K562 treated with DMSO at 1 percent for 24 hours (cell line): Measurements from ENCODE around the gene TLX2. TPM values are rescaled to one million over a fixed set of nuclear protein-coding genes. Genes with fewer than 3 reads are reported as not detected.

Experiments used
- total RNA-seq: library from RNA; unstranded; fragments of 300-600 nt; gene quantifications from 2 replicates; pipeline ENCODE4 v1.2.3, GENCODE V29; 2022; ENCODE audit warnings: low read depth; ENCODE audit not compliant: insufficient read depth

The TLX2 gene
- total RNA-seq: 0.24 TPM in 1 of 2 replicates, not detected in the other

DNA sequence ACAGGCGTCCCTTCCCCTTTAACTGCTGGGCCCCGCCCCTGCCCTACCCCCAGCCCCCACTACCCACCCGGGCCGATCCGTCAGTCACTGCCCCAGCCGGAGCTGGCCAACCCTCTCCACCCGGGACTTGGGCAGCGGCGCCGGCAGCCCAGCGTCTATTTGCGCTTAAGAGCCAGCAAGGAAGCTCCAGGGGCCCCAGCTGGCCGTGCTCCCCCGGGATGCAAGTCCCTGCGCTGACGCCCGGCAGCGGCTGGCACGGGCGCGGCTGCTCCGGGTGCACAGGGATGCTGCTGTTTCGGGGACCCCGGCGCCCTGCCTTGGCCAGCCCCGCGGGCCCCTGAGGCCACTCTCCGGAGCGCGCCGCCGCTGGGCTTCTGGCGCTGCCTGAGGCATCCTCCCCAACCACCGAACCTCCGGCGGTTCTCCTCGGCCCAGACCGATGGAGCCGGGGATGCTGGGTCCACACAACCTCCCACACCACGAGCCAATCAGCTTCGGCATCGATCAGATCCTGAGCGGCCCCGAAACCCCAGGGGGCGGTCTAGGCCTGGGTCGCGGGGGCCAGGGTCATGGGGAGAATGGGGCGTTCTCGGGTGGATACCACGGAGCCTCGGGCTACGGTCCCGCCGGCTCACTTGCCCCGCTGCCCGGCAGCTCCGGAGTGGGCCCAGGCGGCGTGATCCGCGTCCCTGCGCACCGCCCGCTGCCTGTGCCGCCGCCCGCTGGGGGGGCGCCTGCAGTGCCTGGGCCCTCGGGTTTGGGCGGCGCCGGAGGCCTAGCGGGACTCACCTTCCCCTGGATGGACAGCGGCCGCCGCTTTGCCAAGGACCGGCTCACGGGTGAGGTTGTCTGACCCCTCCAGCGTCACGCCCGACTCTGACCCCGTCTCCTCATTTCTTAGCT lies at the start of gene TLX2:
TLX2 (plus strand) TSS at position 83 of the 903 bp plus-strand sequence; CDS start at position 440, 357 bp downstream.

DNA sequence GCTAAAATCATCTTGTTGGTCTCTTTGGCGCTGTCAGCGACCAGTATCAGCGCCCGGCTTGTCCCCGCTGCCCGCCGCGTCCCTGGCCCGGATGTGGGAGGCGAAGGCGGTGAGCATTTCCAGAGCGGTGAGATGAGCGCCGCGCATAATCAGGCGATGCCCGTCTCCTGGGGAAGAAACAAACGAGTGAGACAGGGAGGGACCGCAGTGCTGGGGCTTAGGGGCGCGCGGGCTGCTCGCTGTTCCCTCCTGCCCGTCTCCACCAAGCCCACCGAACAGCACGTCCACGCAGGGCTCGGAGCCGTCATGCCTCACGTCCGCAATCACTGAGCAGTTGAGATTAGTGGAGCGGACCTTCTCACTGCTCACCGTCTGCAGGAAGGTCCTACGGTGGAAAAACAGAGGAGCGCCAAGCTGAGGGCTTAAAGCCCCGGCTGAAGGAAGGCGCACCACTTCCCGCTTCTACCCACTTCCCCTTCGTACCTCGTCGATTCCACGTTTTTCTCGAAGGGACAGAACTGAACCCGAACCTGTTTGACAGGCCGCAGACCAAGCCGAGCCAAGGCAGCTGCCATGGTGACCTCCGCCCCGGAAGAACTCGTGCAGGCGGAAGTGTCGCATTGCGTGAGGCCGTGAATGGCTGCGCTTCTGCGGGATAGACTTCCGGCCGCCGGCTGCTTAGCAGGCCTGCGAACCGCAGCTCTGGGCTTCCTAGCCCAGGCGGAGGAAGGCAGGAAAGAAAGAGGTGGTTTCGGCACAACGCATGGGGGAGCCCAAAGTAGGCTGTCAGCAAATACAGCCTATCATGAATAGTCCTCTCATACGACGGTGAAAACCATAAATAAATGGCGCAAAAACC lies 41.9 kb upstream of the TLX2 start, which contains the start of gene MRPL53:
MRPL53 (minus strand) TSS at position 595 of the 859 bp plus-strand sequence; CDS start at position 575, 20 bp downstream.

GRCh38 chr2:74482801-74483674 lies 31.2 kb upstream of the TLX2 start, which contains the start of the genes CCDC142 and TTC31:
TSS of gene CCDC142 (minus strand) at chr2:74482998. CDS start at chr2:74482837, 161 bp downstream.
TSS of gene TTC31 (plus strand) at chr2:74483081. CDS start at chr2:74483096, 15 bp downstream.

GRCh38 chr2:74499267-74499939 lies 14.8 kb upstream of the TLX2 start, which contains the start of gene LBX2:
TSS of gene LBX2 (minus strand) at chr2:74499603. CDS start at chr2:74499537, 66 bp downstream.

GRCh38 chr2:74507145-74507925 lies 6.9 kb upstream of the TLX2 start, which contains the start of gene PCGF1:
TSS of gene PCGF1 (minus strand) at chr2:74507695. CDS start at chr2:74507668, 27 bp downstream.

GRCh38 chr2:74525717-74526648 lies 11.7 kb downstream of the TLX2 start, which contains the start of gene DQX1:
TSS of gene DQX1 (minus strand) at chr2:74526231. CDS start at chr2:74525729, 502 bp downstream.

DNA sequence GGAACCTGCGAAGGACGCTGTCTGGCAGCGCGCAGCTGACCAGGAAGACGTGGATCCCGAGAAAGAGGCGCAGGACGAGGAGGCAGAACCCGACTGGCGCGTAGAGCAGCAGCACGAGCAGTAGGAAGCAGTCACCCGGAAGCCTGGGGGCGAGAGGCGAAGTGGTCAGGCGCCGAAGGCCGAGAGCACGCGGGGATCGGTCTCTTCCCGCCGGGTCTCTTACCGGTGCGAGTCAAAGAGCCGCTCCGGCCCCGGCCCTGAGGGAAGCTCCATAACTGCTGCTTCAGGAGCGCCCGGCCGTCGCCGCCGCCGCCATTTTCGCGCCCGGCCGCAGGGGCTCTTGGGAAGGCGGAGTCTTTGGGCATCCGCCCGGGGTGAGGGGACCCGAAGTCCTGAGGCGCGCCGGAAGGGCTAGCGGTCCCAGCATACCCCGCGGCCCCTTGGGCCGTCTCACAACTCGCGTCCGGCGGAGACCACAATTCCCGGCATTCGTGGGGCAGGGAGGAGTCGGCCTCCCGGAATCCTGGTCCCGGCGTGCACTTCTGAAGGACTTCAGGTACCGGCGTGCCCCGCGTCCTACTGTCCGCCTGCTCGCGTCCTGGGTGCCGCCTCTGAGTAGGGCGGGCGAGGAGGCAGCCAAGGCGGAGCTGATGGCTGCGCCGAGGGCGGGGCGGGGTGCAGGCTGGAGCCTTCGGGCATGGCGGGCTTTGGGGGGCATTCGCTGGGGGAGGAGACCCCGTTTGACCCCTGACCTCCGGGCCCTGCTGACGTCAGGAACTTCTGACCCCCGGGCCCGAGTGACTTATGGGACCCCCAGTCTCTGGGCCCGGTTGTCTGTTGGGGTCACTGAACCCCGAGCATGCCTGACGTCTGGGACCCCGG lies 15.3 kb downstream of the TLX2 start, which contains the start of the genes AUP1 and HTRA2:
AUP1 (minus strand) TSS at position 350 of the 882 bp plus-strand sequence; CDS start at position 273, 77 bp downstream.
HTRA2 (plus strand) TSS at position 577 of the 882 bp plus-strand sequence; CDS start at position 651, 74 bp downstream.

GRCh38 chr2:74553892-74554819 lies 39.9 kb downstream of the TLX2 start, which contains the start of the genes DOK1 and LOXL3:
TSS of gene DOK1 (plus strand) at chr2:74554720. CDS start at chr2:74554755, 35 bp downstream.
TSS of gene LOXL3 (minus strand) at chr2:74553942. CDS start at chr2:74552634, 1,308 bp downstream.

Other genes starting within 250 kb of the TLX2 start
- gene SLC4A5, start 171.0 kb upstream of the TLX2 start, total RNA-seq: 1.1 and 1.4 TPM in 2 replicates
- 94.7 and 97.8 TPM in 2 replicates for gene DCTN1, start 134.1 kb upstream of the TLX2 start, total RNA-seq
- gene C2orf81, start 92.8 kb upstream of the TLX2 start, total RNA-seq: 1.5 and 1.9 TPM in 2 replicates
- 33.5 and 34.9 TPM in 2 replicates for gene WDR54, start 92.7 kb upstream of the TLX2 start, total RNA-seq
- gene RTKN, start 72.5 kb upstream of the TLX2 start, total RNA-seq: 7.8 and 9.6 TPM in 2 replicates
- 8.9 and 9.7 TPM in 2 replicates for gene INO80B, start 59.4 kb upstream of the TLX2 start, total RNA-seq
- 62.0 and 81.7 TPM in 2 replicates for gene WBP1, start 56.0 kb upstream of the TLX2 start, total RNA-seq
- gene MOGS, start 49.1 kb upstream of the TLX2 start, total RNA-seq: 78.8 and 82.8 TPM in 2 replicates
- 77.4 and 89.1 TPM in 2 replicates for gene MRPL53, start 41.8 kb upstream of the TLX2 start, total RNA-seq
- gene CCDC142, start 31.5 kb upstream of the TLX2 start, total RNA-seq: 8.3 and 9.2 TPM in 2 replicates
- gene TTC31, start 31.4 kb upstream of the TLX2 start, total RNA-seq: 16.8 and 18.6 TPM in 2 replicates
- gene LBX2, start 14.8 kb upstream of the TLX2 start, total RNA-seq: 14.9 and 16.7 TPM in 2 replicates
- gene PCGF1, start 6.8 kb upstream of the TLX2 start, total RNA-seq: 21.4 and 28.6 TPM in 2 replicates
- gene DQX1, start 11.8 kb downstream of the TLX2 start, total RNA-seq: not detected in 2 replicates
- 156 and 160 TPM in 2 replicates for gene AUP1, start 15.3 kb downstream of the TLX2 start, total RNA-seq
- gene HTRA2, start 15.5 kb downstream of the TLX2 start, total RNA-seq: 71.6 and 75.8 TPM in 2 replicates
- gene LOXL3, start 39.5 kb downstream of the TLX2 start, total RNA-seq: 0.57 and 0.78 TPM in 2 replicates
- 49.2 and 53.4 TPM in 2 replicates for gene DOK1, start 40.3 kb downstream of the TLX2 start, total RNA-seq
- gene M1AP, start 133.9 kb downstream of the TLX2 start, total RNA-seq: 0.27 TPM in 1 of 2 replicates, not detected in the other
- gene SEMA4F, start 139.8 kb downstream of the TLX2 start, total RNA-seq: 8.2 and 9.2 TPM in 2 replicates